Measurements from ENCODE around the gene LRRTM4. TPM values are rescaled to one million over a fixed set of nuclear protein-coding genes. Genes with fewer than 3 reads are reported as not detected.

Gene LRRTM4
- total RNA-seq, 1 donor from 2014 or later = 5.4 TPM

GRCh38 chr2:77207331-77207730 lies 314.8 kb downstream of the LRRTM4 start:
- H3K27ac Mint-ChIP-seq = no peak overlapping the region
- TF ChIP-seq, protein P1, sequence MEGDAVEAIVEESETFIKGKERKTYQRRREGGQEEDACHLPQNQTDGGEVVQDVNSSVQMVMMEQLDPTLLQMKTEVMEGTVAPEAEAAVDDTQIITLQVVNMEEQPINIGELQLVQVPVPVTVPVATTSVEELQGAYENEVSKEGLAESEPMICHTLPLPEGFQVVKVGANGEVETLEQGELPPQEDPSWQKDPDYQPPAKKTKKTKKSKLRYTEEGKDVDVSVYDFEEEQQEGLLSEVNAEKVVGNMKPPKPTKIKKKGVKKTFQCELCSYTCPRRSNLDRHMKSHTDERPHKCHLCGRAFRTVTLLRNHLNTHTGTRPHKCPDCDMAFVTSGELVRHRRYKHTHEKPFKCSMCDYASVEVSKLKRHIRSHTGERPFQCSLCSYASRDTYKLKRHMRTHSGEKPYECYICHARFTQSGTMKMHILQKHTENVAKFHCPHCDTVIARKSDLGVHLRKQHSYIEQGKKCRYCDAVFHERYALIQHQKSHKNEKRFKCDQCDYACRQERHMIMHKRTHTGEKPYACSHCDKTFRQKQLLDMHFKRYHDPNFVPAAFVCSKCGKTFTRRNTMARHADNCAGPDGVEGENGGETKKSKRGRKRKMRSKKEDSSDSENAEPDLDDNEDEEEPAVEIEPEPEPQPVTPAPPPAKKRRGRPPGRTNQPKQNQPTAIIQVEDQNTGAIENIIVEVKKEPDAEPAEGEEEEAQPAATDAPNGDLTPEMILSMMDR (conservative IDR thresholded peaks at IDR 0.05) = no peak
- H3K36me3 Mint-ChIP-seq = no peaks in the 10 kb centered on the region
- no peaks in the 10 kb centered on the region for H3K4me1 Mint-ChIP-seq (ENCODE audit: unreplicated experiment)
- no peaks in the 10 kb centered on the region for H3K27me3 Mint-ChIP-seq
- peaks cover 4% of the 10 kb centered on the region for H3K9me3 Mint-ChIP-seq
- DNase-seq (ENCODE audit: extremely low spot score, unreplicated experiment) = no peak
- H3K4me3 Mint-ChIP-seq = no peak overlapping the region

DNA sequence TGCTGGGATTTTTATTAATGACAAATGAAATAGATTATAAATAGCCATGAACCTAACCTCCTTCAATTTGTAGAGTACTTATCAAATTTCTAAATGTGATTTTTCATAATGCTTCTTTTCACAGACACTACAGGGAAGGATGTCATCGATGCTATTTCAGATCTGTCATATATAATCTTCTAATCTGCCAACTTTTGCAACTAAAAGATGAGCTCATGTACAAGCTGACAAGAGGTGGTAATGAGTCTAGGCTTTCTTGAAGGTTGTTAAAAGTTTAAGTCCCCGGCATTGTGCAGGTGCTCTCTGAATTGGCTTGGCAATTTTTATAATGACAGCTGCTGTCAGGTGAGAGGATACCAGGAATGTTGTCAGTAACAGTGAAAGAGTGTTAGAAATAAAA lies 320.4 kb downstream of the LRRTM4 start:
- no peaks in the 10 kb centered on the region for H3K27me3 Mint-ChIP-seq
- peaks cover 4% of the 10 kb centered on the region for H3K9me3 Mint-ChIP-seq
- DNase-seq (ENCODE audit: extremely low spot score, unreplicated experiment) = no peak
- H3K4me3 Mint-ChIP-seq = no peak overlapping the region
- H3K4me1 Mint-ChIP-seq (ENCODE audit: unreplicated experiment) = no peaks in the 10 kb centered on the region
- TF ChIP-seq, protein P1 (conservative IDR thresholded peaks at IDR 0.05) = no peak
- H3K36me3 Mint-ChIP-seq = no peaks in the 10 kb centered on the region
- no peak overlapping the region for H3K27ac Mint-ChIP-seq

DNA sequence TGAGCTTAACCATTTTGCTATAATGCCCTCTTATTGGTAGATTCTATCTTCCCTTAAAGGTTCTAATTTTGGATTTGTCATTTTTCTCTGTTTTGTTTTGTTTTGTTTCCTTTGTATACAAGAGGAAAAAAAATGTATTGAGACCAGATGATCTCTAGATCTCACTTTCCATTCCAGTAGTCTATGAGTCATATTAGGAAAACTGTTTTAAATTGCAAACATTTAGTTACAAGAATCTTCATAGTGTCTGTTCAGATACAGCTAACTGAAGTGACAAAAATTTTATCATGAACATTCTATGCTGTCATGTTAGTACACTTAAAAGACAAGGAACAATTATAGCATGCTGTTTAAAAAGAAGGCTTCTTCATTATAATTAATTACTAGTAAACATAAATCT lies 322.8 kb downstream of the LRRTM4 start:
- no peak for DNase-seq (ENCODE audit: extremely low spot score, unreplicated experiment)
- H3K4me1 Mint-ChIP-seq (ENCODE audit: unreplicated experiment) = no peaks in the 10 kb centered on the region
- TF ChIP-seq, protein P1 (conservative IDR thresholded peaks at IDR 0.05) = no peak
- no peaks in the 10 kb centered on the region for H3K27me3 Mint-ChIP-seq
- no peak overlapping the region for H3K4me3 Mint-ChIP-seq
- H3K9me3 Mint-ChIP-seq = no peaks in the 10 kb centered on the region
- H3K27ac Mint-ChIP-seq = no peak overlapping the region
- no peaks in the 10 kb centered on the region for H3K36me3 Mint-ChIP-seq

- TF ChIP-seq, protein P1 (conservative IDR thresholded peaks at IDR 0.05) = no peak
- H3K4me3 Mint-ChIP-seq = no peak overlapping the region
- H3K4me1 Mint-ChIP-seq (ENCODE audit: unreplicated experiment) = no peaks in the 10 kb centered on the region
- H3K27me3 Mint-ChIP-seq = no peaks in the 10 kb centered on the region
- no peaks in the 10 kb centered on the region for H3K36me3 Mint-ChIP-seq
- no peak for DNase-seq (ENCODE audit: extremely low spot score, unreplicated experiment)
- no peaks in the 10 kb centered on the region for H3K9me3 Mint-ChIP-seq
- no peak overlapping the region for H3K27ac Mint-ChIP-seq
Observed at GRCh38 chr2:77193858-77194448, 328.2 kb downstream of the LRRTM4 start.

GRCh38 chr2:77192811-77193289 lies 329.3 kb downstream of the LRRTM4 start:
- DNase-seq (ENCODE audit: extremely low spot score, unreplicated experiment) = no peak
- Mint-ChIP-seq H3K27ac (no peak overlapping the region), H3K4me1 (ENCODE audit: unreplicated experiment) (no peaks in the 10 kb centered on the region), H3K9me3 (no peaks in the 10 kb centered on the region), H3K4me3 (no peak overlapping the region), H3K27me3 (no peaks in the 10 kb centered on the region), H3K36me3 (no peaks in the 10 kb centered on the region)
- TF ChIP-seq, protein P1 (conservative IDR thresholded peaks at IDR 0.05) = no peak

All from type B pancreatic cell (in vitro differentiated cells).